Endothelial cell (in vitro differentiated cells): Measurements from ENCODE around the gene LIFR. TPM values are rescaled to one million over a fixed set of nuclear protein-coding genes. Genes with fewer than 3 reads are reported as not detected.

Source experiments
- DNase-seq: peaks from one replicate; pipeline ENCODE4 v3.0.0; 2021; ENCODE audit warnings: low spot score
- H3K27ac Mint-ChIP-seq: one replicate; pipeline ENCODE4 v1.8.0; 2021; ENCODE audit warnings: mixed read lengths, inconsistent platforms; ENCODE audit not compliant: unreplicated experiment
- H3K27me3 Mint-ChIP-seq: one replicate; pipeline ENCODE4 v1.8.0; 2021; ENCODE audit warnings: mild to moderate bottlenecking, moderate library complexity, mixed read lengths, inconsistent platforms; ENCODE audit not compliant: unreplicated experiment
- H3K36me3 Mint-ChIP-seq: one replicate; pipeline ENCODE4 v1.8.0; 2021; ENCODE audit warnings: mild to moderate bottlenecking, low read depth, mixed read lengths, inconsistent platforms; ENCODE audit not compliant: unreplicated experiment
- H3K4me1 Mint-ChIP-seq: one replicate; pipeline ENCODE4 v1.8.0; 2021; ENCODE audit warnings: mild to moderate bottlenecking, mixed read lengths, inconsistent platforms; ENCODE audit not compliant: unreplicated experiment
- H3K4me3 Mint-ChIP-seq: one replicate; pipeline ENCODE4 v1.8.0; 2021; ENCODE audit warnings: mild to moderate bottlenecking, mixed read lengths, inconsistent platforms; ENCODE audit not compliant: unreplicated experiment
- H3K9me3 Mint-ChIP-seq: one replicate; pipeline ENCODE4 v1.8.0; 2021; ENCODE audit warnings: mixed read lengths, inconsistent platforms; ENCODE audit not compliant: unreplicated experiment
- CTCF ChIP-seq: fragments of 200-600 bp; sonication (generic); IDR thresholded peaks from one replicate; pipeline ENCODE4 v1.5.0; 2021; ENCODE audit warnings: antibody characterized with exemption; ENCODE audit not compliant: unreplicated experiment
- total RNA-seq: library from RNA; stranded (reverse); fragmentation: NEBNext Ultra II Directional; extraction: Animal tissue kit (Norgen Biotek cat#: 25700); gene quantifications from one replicate; pipeline ENCODE4 v1.2.1, GENCODE V29; 2021; ENCODE audit not compliant: unreplicated experiment

Gene LIFR
- total RNA-seq, 1 donor from 2014 or later = 96.0 TPM

- peak overlapping the region; percentile 100 for H3K4me3 Mint-ChIP-seq
- TF ChIP-seq CTCF = no peak
- H3K9me3 Mint-ChIP-seq = no peaks in the 10 kb centered on the region
- H3K27me3 Mint-ChIP-seq = peaks cover 9% of the 10 kb centered on the region
- DNase-seq = no peak
- peaks cover 27% of the 10 kb centered on the region for H3K4me1 Mint-ChIP-seq
- H3K27ac Mint-ChIP-seq = peak overlapping the region; percentile 97
- H3K36me3 Mint-ChIP-seq = peaks cover 4% of the 10 kb centered on the region
Observed at GRCh38 chr5:38555354-38556087, 925 bp downstream of the LIFR start.

- Mint-ChIP-seq H3K36me3 (peaks cover 4% of the 10 kb centered on the region), H3K4me1 (peaks cover 27% of the 10 kb centered on the region), H3K27me3 (peaks cover 9% of the 10 kb centered on the region), H3K9me3 (no peaks in the 10 kb centered on the region), H3K27ac (no peak overlapping the region), H3K4me3 (peak overlapping the region; percentile 100)
- no peak for TF ChIP-seq CTCF
- no peak for DNase-seq
Observed at GRCh38 chr5:38554861-38555260, 1.6 kb downstream of the LIFR start.

- Mint-ChIP-seq H3K36me3 (peaks cover 4% of the 10 kb centered on the region), H3K27ac (no peak overlapping the region), H3K4me1 (peaks cover 27% of the 10 kb centered on the region), H3K4me3 (peak overlapping the region; percentile 100), H3K9me3 (no peaks in the 10 kb centered on the region), H3K27me3 (peaks cover 9% of the 10 kb centered on the region)
- no peak for TF ChIP-seq CTCF
- no peak for DNase-seq
Observed at GRCh38 chr5:38554403-38554802, 2.0 kb downstream of the LIFR start.

- Mint-ChIP-seq H3K4me3 (peak overlapping the region; percentile 16), H3K27ac (no peak overlapping the region)
Observed at GRCh38 chr5:38553001-38553521, 3.4 kb downstream of the LIFR start.

More at GRCh38 chr5:38553001-38553521, 3.4 kb downstream of the LIFR start:
- H3K9me3 Mint-ChIP-seq = no peaks in the 10 kb centered on the region
- peaks cover 4% of the 10 kb centered on the region for H3K36me3 Mint-ChIP-seq
- H3K4me1 Mint-ChIP-seq = peaks cover 23% of the 10 kb centered on the region
- DNase-seq = no peak
- no peak for TF ChIP-seq CTCF
- peaks cover 9% of the 10 kb centered on the region for H3K27me3 Mint-ChIP-seq
